ENCODE results near the gene CAPG.

Gene CAPG

DNA sequence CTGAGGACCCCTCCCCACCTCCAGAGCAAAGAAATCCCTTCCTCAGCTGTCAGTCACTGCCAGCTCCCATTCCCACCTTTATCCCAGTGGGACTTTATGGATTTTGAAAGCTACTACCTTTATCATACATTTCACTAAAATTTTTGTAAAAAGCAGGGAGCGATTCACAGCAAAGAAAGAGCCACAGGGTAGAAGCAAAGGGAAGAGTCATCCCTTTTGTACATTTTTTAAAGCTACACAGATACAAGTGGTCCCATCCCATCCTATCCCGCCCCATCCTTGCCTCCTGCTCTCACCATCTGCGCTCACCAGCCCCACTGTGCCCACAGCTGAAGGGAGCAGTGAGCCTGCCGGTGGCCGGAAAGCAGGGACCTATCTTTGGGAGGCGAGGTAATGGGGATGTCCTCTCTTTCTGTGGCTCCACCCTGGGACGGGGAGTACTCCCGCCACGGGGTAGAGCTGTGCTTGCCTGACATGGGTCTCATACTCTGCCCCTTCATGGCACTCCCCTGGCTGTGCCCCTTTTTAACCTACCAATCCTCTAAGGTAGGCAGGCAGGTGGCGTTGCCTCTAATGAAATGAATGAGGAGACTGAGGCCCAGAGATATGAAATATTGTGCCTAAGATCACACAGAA, 21.5 kb upstream of the CAPG start:
- Histone ChIP-seq H3K4me3 (ENCODE audit: low read depth, low read length) (no peak overlapping the region), H3K4me1 (ENCODE audit: control insufficient read depth, insufficient read depth, low read length) (no peaks in the 10 kb centered on the region), H3K27ac (ENCODE audit: extremely low read depth, low read depth, low read length) (no peak overlapping the region)

More for the DNA sequence above, 21.5 kb upstream of the CAPG start:
- TF ChIP-seq ZNF621 (tag by site-specific recombination; IDR thresholded peaks at IDR 0.05) (no peak), TSHZ1 (tag by site-specific recombination; IDR thresholded peaks at IDR 0.05; ENCODE audit: borderline replicate concordance) (no peak), KLF10 (tag by site-specific recombination; IDR thresholded peaks at IDR 0.05) (no peak), ZNF148 (tag by site-specific recombination; IDR thresholded peaks at IDR 0.05; ENCODE audit: borderline replicate concordance) (no peak), SP3 (tag by site-specific recombination; IDR thresholded peaks at IDR 0.05) (no peak), MEIS1 (CRISPR knock-in tag; IDR thresholded peaks at IDR 0.05; ENCODE audit: borderline replicate concordance) (no peak), PBX3 (CRISPR knock-in tag; IDR thresholded peaks at IDR 0.05) (no peak), KLF16 (tag by site-specific recombination; IDR thresholded peaks at IDR 0.05) (no peak), SCRT1 (tag by site-specific recombination; IDR thresholded peaks at IDR 0.05; ENCODE audit: borderline replicate concordance) (no peak), ZNF600 (tag by site-specific recombination; IDR thresholded peaks at IDR 0.05) (no peak), ZNF416 (tag by site-specific recombination; IDR thresholded peaks at IDR 0.05) (no peak)
- TF ChIP-seq, protein P1, sequence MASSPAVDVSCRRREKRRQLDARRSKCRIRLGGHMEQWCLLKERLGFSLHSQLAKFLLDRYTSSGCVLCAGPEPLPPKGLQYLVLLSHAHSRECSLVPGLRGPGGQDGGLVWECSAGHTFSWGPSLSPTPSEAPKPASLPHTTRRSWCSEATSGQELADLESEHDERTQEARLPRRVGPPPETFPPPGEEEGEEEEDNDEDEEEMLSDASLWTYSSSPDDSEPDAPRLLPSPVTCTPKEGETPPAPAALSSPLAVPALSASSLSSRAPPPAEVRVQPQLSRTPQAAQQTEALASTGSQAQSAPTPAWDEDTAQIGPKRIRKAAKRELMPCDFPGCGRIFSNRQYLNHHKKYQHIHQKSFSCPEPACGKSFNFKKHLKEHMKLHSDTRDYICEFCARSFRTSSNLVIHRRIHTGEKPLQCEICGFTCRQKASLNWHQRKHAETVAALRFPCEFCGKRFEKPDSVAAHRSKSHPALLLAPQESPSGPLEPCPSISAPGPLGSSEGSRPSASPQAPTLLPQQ (tag by site-specific recombination; IDR thresholded peaks at IDR 0.05): no peak
- TF ChIP-seq, protein P2, sequence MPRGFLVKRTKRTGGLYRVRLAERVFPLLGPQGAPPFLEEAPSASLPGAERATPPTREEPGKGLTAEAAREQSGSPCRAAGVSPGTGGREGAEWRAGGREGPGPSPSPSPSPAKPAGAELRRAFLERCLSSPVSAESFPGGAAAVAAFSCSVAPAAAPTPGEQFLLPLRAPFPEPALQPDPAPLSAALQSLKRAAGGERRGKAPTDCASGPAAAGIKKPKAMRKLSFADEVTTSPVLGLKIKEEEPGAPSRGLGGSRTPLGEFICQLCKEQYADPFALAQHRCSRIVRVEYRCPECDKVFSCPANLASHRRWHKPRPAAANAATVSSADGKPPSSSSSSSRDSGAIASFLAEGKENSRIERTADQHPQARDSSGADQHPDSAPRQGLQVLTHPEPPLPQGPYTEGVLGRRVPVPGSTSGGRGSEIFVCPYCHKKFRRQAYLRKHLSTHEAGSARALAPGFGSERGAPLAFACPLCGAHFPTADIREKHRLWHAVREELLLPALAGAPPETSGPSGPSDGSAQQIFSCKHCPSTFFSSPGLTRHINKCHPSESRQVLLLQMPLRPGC (tag by site-specific recombination; IDR thresholded peaks at IDR 0.05): no peak
- ChIA-PET CTCF (interaction anchor here (1.0 to 1.6 kb wide), 3 partner anchors 11 to 276 kb away, joined by 4 to 7 read pairs (median 5); no protein-coding TSS in a partner anchor), POLR2A (interaction anchor here (4.1 kb wide), 1 partner anchor 108 kb away, joined by 24 read pairs; the partner anchor contains the start of gene MAT2A)
- no peaks in the 10 kb centered on the region for H3K36me3 ChIP-seq (ENCODE audit: control insufficient read depth in 2 of 2, insufficient read depth in 1 of 2, low read length in 2 of 2)
- H3K9me3 ChIP-seq (ENCODE audit: control insufficient read depth, insufficient read depth, low read depth, low read length): no peaks in the 10 kb centered on the region

Data from HEK293 (cell line).